ENCODE measurements around the gene CWC27.

CWC27 gene

GRCh38 chr5:65010841-65011240 lies 242.1 kb downstream of the CWC27 start:
- DNase-seq: no peak

- peak; percentile 1 for DNase-seq
Observed at GRCh38 chr5:65012301-65012892, 243.7 kb downstream of the CWC27 start.

- DNase-seq: no peak
Observed at GRCh38 chr5:65013166-65013565, 244.4 kb downstream of the CWC27 start.

GRCh38 chr5:65014769-65015168 lies 246.0 kb downstream of the CWC27 start:
- DNase-seq: no peak

GRCh38 chr5:65015767-65016166 lies 247.0 kb downstream of the CWC27 start:
- no peak for DNase-seq

GRCh38 chr5:65017636-65018035 lies 248.9 kb downstream of the CWC27 start:
- DNase-seq: no peak

- no peak for DNase-seq
Observed at GRCh38 chr5:65018763-65019162, 250.0 kb downstream of the CWC27 start.

- no peak for DNase-seq
Observed at GRCh38 chr5:65020492-65020891, 251.8 kb downstream of the CWC27 start.

GRCh38 chr5:65021527-65022226 lies 252.9 kb downstream of the CWC27 start:
- no peak for DNase-seq

- DNase-seq: no peak
Observed at GRCh38 chr5:65022932-65023331, 254.2 kb downstream of the CWC27 start.

- DNase-seq: no peak
Observed at GRCh38 chr5:65024681-65025080, 256.0 kb downstream of the CWC27 start.

GRCh38 chr5:65026816-65027548 lies 258.3 kb downstream of the CWC27 start:
- DNase-seq: no peak

- no peak for DNase-seq
Observed at GRCh38 chr5:65029178-65029577, 260.4 kb downstream of the CWC27 start.

- DNase-seq: no peak
Observed at GRCh38 chr5:65030056-65030455, 261.3 kb downstream of the CWC27 start.

GRCh38 chr5:65032250-65032649 lies 263.5 kb downstream of the CWC27 start:
- DNase-seq: no peak

GRCh38 chr5:65034029-65034812 lies 265.5 kb downstream of the CWC27 start:
- DNase-seq: no peak

GRCh38 chr5:65034813-65035209 lies 266.1 kb downstream of the CWC27 start:
- no peak for DNase-seq

- peak; percentile 59 for DNase-seq
Observed at GRCh38 chr5:65035211-65036206, 266.8 kb downstream of the CWC27 start.

GRCh38 chr5:65037831-65038815 lies 269.4 kb downstream of the CWC27 start:
- DNase-seq: peak; percentile 8

GRCh38 chr5:65041296-65042158 lies 272.8 kb downstream of the CWC27 start:
- no peak for DNase-seq
